ENCODE measurements around the gene S100A1. TPM values are rescaled to one million over a fixed set of nuclear protein-coding genes. Genes with fewer than 3 reads are reported as not detected.
"Not testable (repeated sequence)": the region's sequence is repeated elsewhere in the genome, so short reads cannot be mapped to it uniquely, and the experiment has no call there.

S100A1 gene
- total RNA-seq (ENCODE audit: low replicate concordance): 0.74 TPM in 1 of 2 replicates, not detected in the other

DNA sequence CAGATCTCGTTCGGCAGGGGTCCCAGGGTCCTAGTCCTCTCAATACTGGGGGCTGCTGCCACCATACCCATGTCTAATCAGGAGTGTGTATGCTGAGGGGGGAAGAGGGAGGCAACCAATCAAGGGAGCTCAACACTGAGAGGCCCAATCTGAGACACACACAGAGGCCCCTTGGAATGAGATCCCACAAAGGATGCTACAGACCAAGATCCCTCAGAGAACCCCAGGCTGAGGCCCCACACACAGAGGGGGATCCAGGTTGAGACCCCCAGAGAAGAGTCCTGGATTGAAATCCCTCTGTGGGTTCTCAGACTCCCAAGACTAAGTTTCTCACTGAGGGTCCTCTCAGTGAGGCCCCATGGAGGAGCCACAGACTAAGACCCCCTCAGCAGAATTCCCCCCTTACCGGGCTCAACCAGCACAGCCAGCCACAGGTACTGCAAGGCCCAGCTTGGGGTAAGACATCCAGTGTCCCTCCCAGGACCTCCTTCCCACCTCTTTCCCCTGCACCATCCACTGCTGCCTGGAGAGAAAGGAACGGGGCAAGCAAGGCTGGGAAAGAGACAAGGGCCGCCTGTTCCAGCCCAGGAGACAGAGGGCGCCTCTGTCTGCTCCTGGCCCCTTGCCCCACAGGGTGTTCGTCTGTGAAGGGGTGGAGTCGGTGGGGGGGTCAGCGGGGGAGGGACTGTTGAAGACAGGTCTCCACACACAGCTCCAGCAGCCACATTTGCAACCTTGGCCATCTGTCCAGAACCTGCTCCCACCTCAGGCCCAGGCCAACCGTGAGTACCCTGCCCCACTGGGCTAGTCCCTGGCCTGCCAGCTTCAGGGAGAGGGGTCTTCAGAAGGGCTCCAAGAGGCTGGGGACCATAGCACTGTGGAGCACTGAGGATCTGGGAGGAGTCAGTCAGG is at the start of gene S100A1:
Gene S100A1, plus strand, starts transcription at position 720 of the 912 bp plus-strand sequence. CDS start 2,088 bp downstream, outside the sequence.
- Histone ChIP-seq H3K27me3 (no peaks in the 10 kb centered on the region), H3K79me2 (ENCODE audit: low read depth) (peaks cover 8% of the 10 kb centered on the region), H2AFZ (replicated peaks) (peak within 1 kb of the TSS; percentile 43), H3K9me3 (ENCODE audit: low read depth) (no peaks in the 10 kb centered on the region), H3K27ac (no peak within 1 kb of the TSS), H3K4me2 (peak within 1 kb of the TSS; percentile 81), H3K9ac (no peak within 1 kb of the TSS), H3K36me3 (no peaks in the 10 kb centered on the region), H3K4me1 (peaks cover 22% of the 10 kb centered on the region), H4K20me1 (ENCODE audit: low read depth) (no peaks in the 10 kb centered on the region), H3K4me3 (peak within 1 kb of the TSS; percentile 50), H3F3A (ENCODE audit: low read depth) (no peaks in the 10 kb centered on the region)
- peaks cover 43% of the 10 kb centered on the region for H3K4me1 Mint-ChIP-seq
- peaks cover 7% of the 10 kb centered on the region for H3K27me3 Mint-ChIP-seq (ENCODE audit: insufficient read depth, low read depth)
- H3K36me3 Mint-ChIP-seq: peaks cover 10% of the 10 kb centered on the region
- TF ChIP-seq, protein P1, sequence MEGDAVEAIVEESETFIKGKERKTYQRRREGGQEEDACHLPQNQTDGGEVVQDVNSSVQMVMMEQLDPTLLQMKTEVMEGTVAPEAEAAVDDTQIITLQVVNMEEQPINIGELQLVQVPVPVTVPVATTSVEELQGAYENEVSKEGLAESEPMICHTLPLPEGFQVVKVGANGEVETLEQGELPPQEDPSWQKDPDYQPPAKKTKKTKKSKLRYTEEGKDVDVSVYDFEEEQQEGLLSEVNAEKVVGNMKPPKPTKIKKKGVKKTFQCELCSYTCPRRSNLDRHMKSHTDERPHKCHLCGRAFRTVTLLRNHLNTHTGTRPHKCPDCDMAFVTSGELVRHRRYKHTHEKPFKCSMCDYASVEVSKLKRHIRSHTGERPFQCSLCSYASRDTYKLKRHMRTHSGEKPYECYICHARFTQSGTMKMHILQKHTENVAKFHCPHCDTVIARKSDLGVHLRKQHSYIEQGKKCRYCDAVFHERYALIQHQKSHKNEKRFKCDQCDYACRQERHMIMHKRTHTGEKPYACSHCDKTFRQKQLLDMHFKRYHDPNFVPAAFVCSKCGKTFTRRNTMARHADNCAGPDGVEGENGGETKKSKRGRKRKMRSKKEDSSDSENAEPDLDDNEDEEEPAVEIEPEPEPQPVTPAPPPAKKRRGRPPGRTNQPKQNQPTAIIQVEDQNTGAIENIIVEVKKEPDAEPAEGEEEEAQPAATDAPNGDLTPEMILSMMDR (IDR thresholded peaks at IDR 0.05): no peak
- TF ChIP-seq EZH2 (IDR thresholded peaks at IDR 0.05) (no peak), EZH2phosphoT487 (IDR thresholded peaks at IDR 0.05) (no peak)
- H3K9me3 Mint-ChIP-seq: no peaks in the 10 kb centered on the region
- peak within 1 kb of the TSS; percentile 91 for H3K4me3 Mint-ChIP-seq
- H3K27ac Mint-ChIP-seq: peak within 1 kb of the TSS; percentile 99
- DNase-seq (ENCODE audit: low spot score): no peak

DNA sequence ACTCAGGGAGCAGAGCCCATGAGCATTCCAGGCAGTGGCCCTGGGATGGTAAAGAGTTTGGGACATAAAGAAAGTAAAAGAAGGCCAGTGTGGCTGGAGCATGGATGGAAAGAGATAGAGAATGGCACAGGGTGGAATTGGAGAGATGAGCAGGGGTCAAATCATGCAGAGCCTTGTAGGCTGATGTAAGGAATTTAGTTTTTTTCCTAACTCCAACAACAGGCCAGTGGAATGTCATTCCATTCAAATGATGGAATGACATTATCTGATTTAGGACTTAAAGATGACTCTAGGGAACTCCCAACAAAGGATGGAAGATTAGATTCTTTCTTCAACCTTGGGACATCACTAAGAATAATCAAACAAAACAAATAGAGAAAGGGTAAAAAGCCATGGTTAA is 49.7 kb upstream of the S100A1 start:
- Mint-ChIP-seq H3K4me3 (no peak overlapping the region), H3K36me3 (no peaks in the 10 kb centered on the region), H3K4me1 (peaks cover 14% of the 10 kb centered on the region), H3K27ac (peak overlapping the region; percentile 30), H3K9me3 (peaks cover 11% of the 10 kb centered on the region), H3K27me3 (ENCODE audit: insufficient read depth, low read depth) (peaks cover 2% of the 10 kb centered on the region)
- H3K27me3 ChIP-seq: no peaks in the 10 kb centered on the region
- H3K4me1 ChIP-seq: peaks cover 21% of the 10 kb centered on the region
- no peak overlapping the region for H3K9ac ChIP-seq
- H3K27ac ChIP-seq: no peak overlapping the region
- peaks cover 16% of the 10 kb centered on the region for H3F3A ChIP-seq (ENCODE audit: low read depth)
- H3K4me3 ChIP-seq: no peak overlapping the region
- H2AFZ ChIP-seq (replicated peaks): no peak overlapping the region
- H4K20me1 ChIP-seq (ENCODE audit: low read depth): no peaks in the 10 kb centered on the region
- no peaks in the 10 kb centered on the region for H3K9me3 ChIP-seq (ENCODE audit: low read depth)
- no peak for TF ChIP-seq EZH2phosphoT487 (IDR thresholded peaks at IDR 0.05)
- TF ChIP-seq, protein P1 (IDR thresholded peaks at IDR 0.05): no peak
- TF ChIP-seq EZH2 (IDR thresholded peaks at IDR 0.05): no peak
- peak; percentile 9 for DNase-seq (ENCODE audit: low spot score)
- H3K4me2 ChIP-seq: peak overlapping the region; percentile 6
- no peaks in the 10 kb centered on the region for H3K79me2 ChIP-seq (ENCODE audit: low read depth)
- no peaks in the 10 kb centered on the region for H3K36me3 ChIP-seq

DNA sequence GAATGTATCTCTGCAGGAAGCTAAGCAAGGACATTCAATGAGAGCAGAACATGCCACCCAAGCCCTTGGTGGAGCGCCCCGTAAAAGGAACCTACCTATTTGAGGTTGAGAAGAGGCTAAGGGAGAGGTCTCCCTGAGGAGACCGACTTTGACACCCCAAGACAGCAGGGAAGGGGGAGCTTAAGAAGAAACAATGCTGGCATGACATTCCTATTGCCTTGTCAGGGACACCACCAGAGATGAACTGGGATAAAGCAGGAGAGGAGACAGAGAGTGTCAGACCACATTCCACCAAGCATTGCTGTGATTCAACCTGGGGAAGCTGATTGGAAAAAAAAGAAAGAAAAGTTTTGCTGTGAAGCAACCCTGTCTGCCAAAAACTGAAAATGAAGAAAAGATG is 49.3 kb upstream of the S100A1 start:
- no peak overlapping the region for H3K27ac Mint-ChIP-seq

DNA sequence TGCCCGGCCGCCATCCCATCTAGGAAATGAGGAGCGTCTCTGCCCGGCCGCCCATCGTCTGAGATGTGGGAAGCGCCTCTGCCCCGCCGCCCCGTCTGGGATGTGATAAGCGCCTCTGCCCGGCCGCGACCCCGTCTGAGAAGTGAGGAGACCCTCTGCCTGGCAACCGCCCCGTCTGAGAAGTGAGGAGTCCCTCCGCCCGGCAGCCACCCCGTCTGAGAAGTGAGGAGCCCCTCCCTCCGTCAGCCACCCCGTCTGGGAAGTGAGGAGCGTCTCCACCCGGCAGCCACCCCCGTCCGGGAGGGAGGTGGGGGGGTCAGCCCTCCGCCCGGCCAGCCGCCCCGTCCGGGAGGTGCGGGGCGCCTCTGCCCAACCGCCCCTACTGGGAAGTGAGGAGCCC is 45.4 kb upstream of the S100A1 start:
- H3K9me3 Mint-ChIP-seq; H3K27ac Mint-ChIP-seq; H3K36me3 Mint-ChIP-seq; H3K27me3 ChIP-seq; H3K27ac ChIP-seq; H4K20me1 ChIP-seq (ENCODE audit: low read depth); H3K9ac ChIP-seq; H3K9me3 ChIP-seq (ENCODE audit: low read depth); H3K4me3 Mint-ChIP-seq; DNase-seq (ENCODE audit: low spot score); H3K79me2 ChIP-seq (ENCODE audit: low read depth); H2AFZ ChIP-seq (replicated peaks); H3K36me3 ChIP-seq; H3K4me3 ChIP-seq; H3K27me3 Mint-ChIP-seq (ENCODE audit: insufficient read depth, low read depth); H3K4me2 ChIP-seq: not testable (repeated sequence)
- Histone ChIP-seq H3K4me1 (peaks cover 35% of the 10 kb centered on the region), H3F3A (ENCODE audit: low read depth) (peaks cover 20% of the 10 kb centered on the region)
- H3K4me1 Mint-ChIP-seq: peaks cover 32% of the 10 kb centered on the region

More for the DNA sequence above, 49.3 kb upstream of the S100A1 start:
- Histone ChIP-seq H2AFZ (replicated peaks) (no peak overlapping the region), H3K27me3 (no peaks in the 10 kb centered on the region), H3K79me2 (ENCODE audit: low read depth) (no peaks in the 10 kb centered on the region), H4K20me1 (ENCODE audit: low read depth) (no peaks in the 10 kb centered on the region), H3K27ac (no peak overlapping the region), H3K36me3 (no peaks in the 10 kb centered on the region), H3K9me3 (ENCODE audit: low read depth) (no peaks in the 10 kb centered on the region), H3K4me2 (peak overlapping the region; percentile 6), H3K4me3 (no peak overlapping the region), H3K4me1 (peaks cover 25% of the 10 kb centered on the region), H3K9ac (no peak overlapping the region), H3F3A (ENCODE audit: low read depth) (peaks cover 21% of the 10 kb centered on the region)
- Mint-ChIP-seq H3K27me3 (ENCODE audit: insufficient read depth, low read depth) (peaks cover 2% of the 10 kb centered on the region), H3K4me1 (peaks cover 17% of the 10 kb centered on the region), H3K9me3 (peaks cover 9% of the 10 kb centered on the region), H3K36me3 (no peaks in the 10 kb centered on the region), H3K4me3 (no peak overlapping the region)
- no peak for TF ChIP-seq EZH2 (IDR thresholded peaks at IDR 0.05)
- TF ChIP-seq, protein P1 (IDR thresholded peaks at IDR 0.05): no peak
- peak; percentile 22 for DNase-seq (ENCODE audit: low spot score)

DNA sequence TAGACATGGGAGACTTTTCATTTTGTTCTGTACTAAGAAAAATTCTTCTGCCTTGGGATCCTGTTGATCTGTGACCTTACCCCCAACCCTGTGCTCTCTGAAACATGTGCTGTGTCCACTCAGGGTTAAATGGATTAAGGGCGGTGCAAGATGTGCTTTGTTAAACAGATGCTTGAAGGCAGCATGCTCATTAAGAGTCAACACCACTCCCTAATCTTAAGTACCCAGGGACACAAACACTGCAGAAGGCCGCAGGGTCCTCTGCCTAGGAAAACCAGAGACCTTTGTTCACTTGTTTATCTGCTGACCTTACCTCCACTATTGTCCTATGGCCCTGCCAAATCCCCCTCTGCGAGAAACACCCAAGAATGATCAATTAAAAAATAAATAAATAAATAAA is 44.7 kb upstream of the S100A1 start:
- H3K9me3 Mint-ChIP-seq; H3K4me3 ChIP-seq; H3K36me3 Mint-ChIP-seq; DNase-seq (ENCODE audit: low spot score); H3K36me3 ChIP-seq; H2AFZ ChIP-seq (replicated peaks); H3K27ac ChIP-seq; H4K20me1 ChIP-seq (ENCODE audit: low read depth); H3K9me3 ChIP-seq (ENCODE audit: low read depth); H3K27me3 ChIP-seq; H3K79me2 ChIP-seq (ENCODE audit: low read depth); H3K27ac Mint-ChIP-seq; H3K4me3 Mint-ChIP-seq; H3K27me3 Mint-ChIP-seq (ENCODE audit: insufficient read depth, low read depth); H3K9ac ChIP-seq: not testable (repeated sequence)
- H3F3A ChIP-seq (ENCODE audit: low read depth): peaks cover 19% of the 10 kb centered on the region
- H3K4me2 ChIP-seq: peak overlapping the region; percentile 45
- H3K4me1 Mint-ChIP-seq: peaks cover 26% of the 10 kb centered on the region
- H3K4me1 ChIP-seq: peaks cover 28% of the 10 kb centered on the region
